MM.1S (cell line): Measurements from ENCODE around the gene DIS3L2.

Experiments
- DNase-seq: peaks from one replicate; pipeline ENCODE4 v3.0.0-alpha.2; 2015
- H2AFZ ChIP-seq: fragments of 300-600 bp; sonication (generic); 2 replicates; pipeline ENCODE4 v1.6.0; 2016; ENCODE audit warnings: antibody characterized with exemption, low read length
- H3F3A ChIP-seq: fragments of 300-600 bp; sonication (generic); 2 replicates; pipeline ENCODE4 v1.6.1; 2016; ENCODE audit warnings: mild to moderate bottlenecking, antibody characterized with exemption, low read length, moderate library complexity, mixed read lengths; ENCODE audit not compliant: insufficient read depth
- H3K27ac ChIP-seq: fragments of 300-600 bp; sonication (generic); 2 replicates; pipeline ENCODE4 v1.5.1; 2016; ENCODE audit warnings: mild to moderate bottlenecking, low read length
- H3K27me3 ChIP-seq: fragments of 300-600 bp; sonication (generic); replicated peaks from 2 replicates; pipeline ENCODE4 v1.6.0; 2016; ENCODE audit warnings: low read length; ENCODE audit not compliant: insufficient read depth
- H3K36me3 ChIP-seq: fragments of 300-600 bp; sonication (generic); replicated peaks from 2 replicates; pipeline ENCODE4 v1.6.1; 2016; ENCODE audit warnings: mild to moderate bottlenecking, low read length, mixed read lengths; ENCODE audit not compliant: insufficient read depth
- H3K4me1 ChIP-seq: fragments of 300-600 bp; sonication (generic); 2 replicates; pipeline ENCODE4 v1.6.1; 2016; ENCODE audit warnings: low read length, mixed read lengths
- H3K4me2 ChIP-seq: fragments of 300-600 bp; sonication (generic); 2 replicates; pipeline ENCODE4 v1.6.0; 2016; ENCODE audit warnings: low read depth, low read length
- H3K4me3 ChIP-seq: fragments of 300-600 bp; sonication (generic); 2 replicates; pipeline ENCODE4 v1.5.1; 2016; ENCODE audit warnings: low read length, mixed read lengths
- H3K79me2 ChIP-seq: fragments of 300-600 bp; sonication (generic); 2 replicates; pipeline ENCODE4 v1.6.1; 2016; ENCODE audit warnings: mixed run types, low read length, mixed read lengths
- H3K9ac ChIP-seq: fragments of 300-600 bp; sonication (generic); 2 replicates; pipeline ENCODE4 v1.6.1; 2016; ENCODE audit warnings: low read length, mixed read lengths
- H3K9me2 ChIP-seq: fragments of 300-600 bp; sonication (generic); replicated peaks from 2 replicates; pipeline ENCODE4 v1.6.1; 2016; ENCODE audit warnings: mild to moderate bottlenecking, low read length, mixed read lengths; ENCODE audit not compliant: insufficient read depth
- H3K9me3 ChIP-seq: fragments of 300-600 bp; sonication (generic); replicated peaks from 2 replicates; pipeline ENCODE4 v1.6.1; 2016; ENCODE audit warnings: mild to moderate bottlenecking, low read length, mixed read lengths; ENCODE audit not compliant: insufficient read depth
- H4K20me1 ChIP-seq: fragments of 300-600 bp; sonication (generic); 2 replicates; pipeline ENCODE4 v1.6.1; 2016; ENCODE audit warnings: mild to moderate bottlenecking, low read length, moderate library complexity, mixed read lengths; ENCODE audit not compliant: insufficient read depth
- EZH2 ChIP-seq: fragments of 300-600 bp; sonication (generic); optimal IDR thresholded peaks from 2 replicates; pipeline ENCODE3; 2017; ENCODE audit warnings: low read depth, mild to moderate bottlenecking, antibody characterized with exemption, low read length, mixed read lengths
- EZH2phosphoT487 ChIP-seq: fragments of 300-600 bp; sonication (generic); IDR thresholded peaks from 2 replicates; pipeline ENCODE4 v1.6.1; 2018; ENCODE audit warnings: antibody characterized with exemption, low read length
- TF ChIP-seq, protein P1 (sequence below): fragments of 300-600 bp; sonication (generic); IDR thresholded peaks from 2 replicates; pipeline ENCODE4 v1.5.1; 2016; ENCODE audit warnings: antibody characterized with exemption, low read length, mixed read lengths

Gene DIS3L2

DNA sequence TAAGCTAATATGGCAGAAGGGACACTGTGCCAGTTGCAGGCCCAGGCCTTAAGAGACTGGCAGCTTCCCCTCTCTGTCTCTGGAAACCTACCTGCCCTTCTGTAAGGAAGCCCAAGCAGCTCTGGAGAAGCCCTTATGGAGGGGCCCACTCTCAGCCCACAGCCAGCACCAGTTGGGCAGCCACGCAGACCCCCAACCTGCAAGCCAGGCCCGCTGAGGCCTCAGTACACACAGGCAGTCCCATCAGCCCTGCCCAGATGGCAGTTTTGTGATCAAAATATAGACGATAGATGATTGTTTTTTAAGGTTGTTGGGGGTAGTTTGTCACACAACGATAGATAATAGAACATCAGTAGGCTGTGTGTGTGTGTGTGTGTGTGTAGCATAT, 380.2 kb downstream of the DIS3L2 start:
- no peak for DNase-seq
- Histone ChIP-seq H3K4me1 (no peaks in the 10 kb centered on the region), H3K79me2 (no peaks in the 10 kb centered on the region), H3K9me2 (no peaks in the 10 kb centered on the region), H3K27ac (no peak overlapping the region), H3K9me3 (no peaks in the 10 kb centered on the region), H3K27me3 (no peaks in the 10 kb centered on the region), H3F3A (no peaks in the 10 kb centered on the region), H2AFZ (no peak overlapping the region), H4K20me1 (no peaks in the 10 kb centered on the region), H3K36me3 (no peaks in the 10 kb centered on the region), H3K4me2 (no peak overlapping the region), H3K4me3 (no peak overlapping the region), H3K9ac (no peak overlapping the region)
- TF ChIP-seq, protein P1, sequence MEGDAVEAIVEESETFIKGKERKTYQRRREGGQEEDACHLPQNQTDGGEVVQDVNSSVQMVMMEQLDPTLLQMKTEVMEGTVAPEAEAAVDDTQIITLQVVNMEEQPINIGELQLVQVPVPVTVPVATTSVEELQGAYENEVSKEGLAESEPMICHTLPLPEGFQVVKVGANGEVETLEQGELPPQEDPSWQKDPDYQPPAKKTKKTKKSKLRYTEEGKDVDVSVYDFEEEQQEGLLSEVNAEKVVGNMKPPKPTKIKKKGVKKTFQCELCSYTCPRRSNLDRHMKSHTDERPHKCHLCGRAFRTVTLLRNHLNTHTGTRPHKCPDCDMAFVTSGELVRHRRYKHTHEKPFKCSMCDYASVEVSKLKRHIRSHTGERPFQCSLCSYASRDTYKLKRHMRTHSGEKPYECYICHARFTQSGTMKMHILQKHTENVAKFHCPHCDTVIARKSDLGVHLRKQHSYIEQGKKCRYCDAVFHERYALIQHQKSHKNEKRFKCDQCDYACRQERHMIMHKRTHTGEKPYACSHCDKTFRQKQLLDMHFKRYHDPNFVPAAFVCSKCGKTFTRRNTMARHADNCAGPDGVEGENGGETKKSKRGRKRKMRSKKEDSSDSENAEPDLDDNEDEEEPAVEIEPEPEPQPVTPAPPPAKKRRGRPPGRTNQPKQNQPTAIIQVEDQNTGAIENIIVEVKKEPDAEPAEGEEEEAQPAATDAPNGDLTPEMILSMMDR, result no peak
- TF ChIP-seq EZH2phosphoT487 (no peak), EZH2 (no peak)

DNA sequence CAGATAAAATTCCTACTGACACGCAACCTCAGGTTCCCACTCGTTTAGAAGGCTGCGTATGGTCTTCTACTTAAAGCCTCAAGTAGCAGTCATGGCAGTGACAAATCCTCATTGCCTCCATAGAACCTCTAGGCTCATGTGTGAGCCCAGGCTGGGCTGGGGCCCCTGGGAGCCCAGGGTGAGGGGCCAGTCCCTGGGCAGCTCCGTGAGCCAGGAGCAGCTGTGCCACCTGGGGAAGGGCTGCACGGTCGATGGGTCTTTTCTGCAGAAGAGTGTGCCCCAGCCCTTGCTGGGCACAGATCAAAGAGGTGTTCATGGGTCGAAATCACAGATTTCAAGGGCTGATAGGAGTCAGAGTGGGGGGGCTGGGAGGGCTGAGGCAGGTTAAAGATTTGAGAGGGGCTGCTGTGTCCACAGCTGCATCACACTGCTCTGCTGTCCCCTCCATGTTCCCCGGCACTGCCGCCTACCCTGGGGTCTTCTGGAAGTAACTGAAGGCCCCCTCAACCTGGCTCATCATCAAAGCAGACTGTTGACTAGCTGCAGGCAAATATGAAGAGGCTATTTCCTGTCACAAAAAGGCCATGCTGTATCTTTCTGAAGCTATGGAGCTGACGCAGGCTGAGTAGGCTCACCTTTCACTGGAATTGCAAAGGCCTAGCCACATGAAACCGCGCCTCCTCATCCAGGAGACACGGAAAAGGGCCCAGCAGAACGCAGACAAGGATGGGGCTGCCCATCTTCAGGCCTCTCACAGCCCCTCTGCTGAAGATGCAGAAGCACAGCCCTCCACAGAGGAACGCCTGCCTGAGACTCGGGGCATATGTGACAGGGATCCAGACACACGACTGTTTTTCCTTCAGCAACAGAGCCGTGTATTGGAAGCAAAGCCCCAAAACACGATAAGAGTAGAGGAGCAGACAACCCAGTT, 381.4 kb downstream of the DIS3L2 start:
- no peaks in the 10 kb centered on the region for H3K79me2 ChIP-seq

DNA sequence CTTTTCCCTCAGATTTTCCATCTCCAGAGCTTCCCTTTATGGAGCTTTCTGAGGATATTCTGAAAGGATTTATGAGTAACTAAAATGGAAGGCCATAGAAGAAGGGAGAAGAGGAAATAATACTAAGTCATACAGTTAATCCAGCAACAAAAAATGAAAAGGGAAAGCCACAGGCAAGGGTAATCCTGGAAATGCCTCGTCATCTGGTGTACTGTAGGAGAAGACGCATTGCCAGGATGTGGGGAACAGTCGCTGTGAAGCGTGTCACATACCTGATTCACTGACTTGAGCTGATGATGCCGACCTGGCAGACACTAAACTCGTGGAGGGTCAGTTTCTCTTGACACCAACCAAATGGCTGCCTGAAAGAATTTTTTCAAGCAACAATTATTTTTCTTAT, 382.3 kb downstream of the DIS3L2 start:
- Histone ChIP-seq H3K9me3 (no peaks in the 10 kb centered on the region), H3K4me3 (no peak overlapping the region), H3K4me1 (peaks cover 5% of the 10 kb centered on the region), H3K9me2 (no peaks in the 10 kb centered on the region), H3K36me3 (no peaks in the 10 kb centered on the region), H3K4me2 (no peak overlapping the region), H3K27me3 (no peaks in the 10 kb centered on the region), H3K79me2 (no peaks in the 10 kb centered on the region), H3K27ac (no peak overlapping the region), H4K20me1 (no peaks in the 10 kb centered on the region), H3F3A (no peaks in the 10 kb centered on the region), H3K9ac (no peak overlapping the region), H2AFZ (no peak overlapping the region)
- TF ChIP-seq EZH2phosphoT487, result no peak
- no peak for TF ChIP-seq EZH2
- TF ChIP-seq, protein P1, result no peak
- no peak for DNase-seq

More for the DNA sequence above, 381.4 kb downstream of the DIS3L2 start:
- Histone ChIP-seq H3K27me3 (no peaks in the 10 kb centered on the region), H3K27ac (no peak overlapping the region), H2AFZ (no peak overlapping the region), H3K9ac (no peak overlapping the region), H3F3A (no peaks in the 10 kb centered on the region), H4K20me1 (no peaks in the 10 kb centered on the region), H3K4me2 (no peak overlapping the region), H3K9me2 (no peaks in the 10 kb centered on the region), H3K4me1 (no peaks in the 10 kb centered on the region), H3K36me3 (no peaks in the 10 kb centered on the region), H3K4me3 (no peak overlapping the region), H3K9me3 (no peaks in the 10 kb centered on the region)
- no peak for TF ChIP-seq EZH2
- DNase-seq, result no peak

DNA sequence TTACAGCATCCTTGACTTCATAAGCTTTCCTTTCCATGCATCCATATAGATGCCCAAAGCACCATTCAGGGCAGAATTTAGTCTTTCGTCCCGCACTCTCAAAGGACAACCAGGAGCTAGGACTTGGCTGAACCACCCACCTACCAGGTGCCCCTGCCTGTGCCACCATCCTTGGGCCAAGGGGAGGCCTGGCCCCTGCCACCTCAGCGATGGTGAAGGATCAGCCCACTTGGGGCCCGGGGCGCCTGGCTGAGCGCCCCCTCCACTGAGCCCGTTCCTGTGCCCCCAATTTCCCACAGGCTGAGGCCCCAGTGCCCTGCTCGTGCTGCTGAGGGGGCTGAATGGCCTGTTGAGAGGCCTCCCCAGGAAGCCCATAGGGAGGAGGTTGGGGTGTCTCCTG, 383.7 kb downstream of the DIS3L2 start:
- Histone ChIP-seq H4K20me1 (no peaks in the 10 kb centered on the region), H3K27ac (no peak overlapping the region), H3F3A (no peaks in the 10 kb centered on the region), H3K9ac (no peak overlapping the region), H3K4me3 (no peak overlapping the region), H3K9me3 (no peaks in the 10 kb centered on the region), H3K79me2 (no peaks in the 10 kb centered on the region), H3K4me2 (no peak overlapping the region), H3K36me3 (no peaks in the 10 kb centered on the region), H3K9me2 (no peaks in the 10 kb centered on the region), H3K27me3 (0 out of 2 replicates have a peak, but pooled peaks cover 1% of the 10 kb centered on the region), H3K4me1 (peaks cover 10% of the 10 kb centered on the region), H2AFZ (no peak overlapping the region)
- DNase-seq, result no peak
- TF ChIP-seq, protein P1, result no peak
- TF ChIP-seq EZH2phosphoT487 (no peak), EZH2 (no peak)
